ENCODE measurements around the gene VASP.

The VASP gene

GRCh38 chr19:45515807-45516401 is 8.6 kb downstream of the VASP start:
- DNase-seq, result no peak

DNA sequence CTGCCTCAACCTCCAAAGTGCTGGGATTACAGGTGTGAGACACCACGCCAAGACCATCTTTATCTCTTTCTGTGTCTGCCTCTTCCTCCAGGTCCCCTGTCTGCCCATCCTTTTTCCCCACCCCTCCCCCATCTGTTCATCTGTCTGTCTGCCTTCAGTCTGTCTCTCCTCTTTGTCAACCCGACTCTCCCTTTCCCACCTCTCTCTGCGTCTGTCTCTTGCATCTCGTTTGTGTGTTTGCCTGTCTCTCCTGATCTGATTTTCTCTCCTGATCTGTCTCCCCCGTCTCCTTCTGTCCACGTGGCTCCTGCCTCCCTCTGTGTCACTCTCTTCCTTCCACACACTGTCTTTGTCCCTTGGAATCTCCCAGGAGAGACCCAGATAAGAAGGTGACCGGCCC is 10.0 kb downstream of the VASP start:
- DNase-seq, result no peak

- no peak for DNase-seq
Observed at GRCh38 chr19:45517641-45518468, 10.6 kb downstream of the VASP start.

- no peak for DNase-seq
Observed at GRCh38 chr19:45518469-45518826, 11.2 kb downstream of the VASP start.

DNA sequence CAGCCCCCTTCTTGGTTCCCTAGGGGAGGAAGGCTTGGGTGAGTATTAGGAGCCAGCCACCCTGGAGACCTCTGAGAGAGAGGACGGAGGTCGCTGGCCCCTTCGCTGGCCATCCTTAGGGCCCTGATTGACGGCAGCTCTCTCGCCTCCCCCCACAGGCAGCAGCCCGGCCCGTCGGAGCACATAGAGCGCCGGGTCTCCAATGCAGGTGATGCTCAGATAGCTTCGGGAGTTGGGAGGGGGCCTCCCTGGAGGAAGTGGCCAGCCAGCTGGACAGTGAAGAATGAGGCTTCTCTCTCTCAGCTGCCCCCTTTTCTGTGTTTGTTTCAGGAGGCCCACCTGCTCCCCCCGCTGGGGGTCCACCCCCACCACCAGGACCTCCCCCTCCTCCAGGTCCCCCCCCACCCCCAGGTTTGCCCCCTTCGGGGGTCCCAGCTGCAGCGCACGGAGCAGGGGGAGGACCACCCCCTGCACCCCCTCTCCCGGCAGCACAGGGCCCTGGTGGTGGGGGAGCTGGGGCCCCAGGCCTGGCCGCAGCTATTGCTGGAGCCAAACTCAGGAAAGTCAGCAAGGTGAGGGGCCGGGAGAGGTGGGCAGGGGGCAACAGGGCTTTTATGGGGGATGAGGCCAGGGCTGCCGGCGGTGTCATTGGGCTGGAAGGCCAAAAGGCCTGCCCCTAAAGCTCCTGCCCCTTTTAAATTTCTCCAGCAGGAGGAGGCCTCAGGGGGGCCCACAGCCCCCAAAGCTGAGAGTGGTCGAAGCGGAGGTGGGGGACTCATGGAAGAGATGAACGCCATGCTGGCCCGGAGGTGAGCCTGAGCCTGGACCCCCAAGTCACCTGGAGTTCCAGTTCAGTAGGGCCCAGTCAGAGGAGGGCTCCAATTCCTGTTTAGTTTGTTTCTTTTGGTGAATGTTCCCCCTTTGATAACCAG is 15.0 kb downstream of the VASP start:
- no peak for DNase-seq

- DNase-seq, result peak; percentile 81
Observed at GRCh38 chr19:45523642-45524256, 16.5 kb downstream of the VASP start.

DNA sequence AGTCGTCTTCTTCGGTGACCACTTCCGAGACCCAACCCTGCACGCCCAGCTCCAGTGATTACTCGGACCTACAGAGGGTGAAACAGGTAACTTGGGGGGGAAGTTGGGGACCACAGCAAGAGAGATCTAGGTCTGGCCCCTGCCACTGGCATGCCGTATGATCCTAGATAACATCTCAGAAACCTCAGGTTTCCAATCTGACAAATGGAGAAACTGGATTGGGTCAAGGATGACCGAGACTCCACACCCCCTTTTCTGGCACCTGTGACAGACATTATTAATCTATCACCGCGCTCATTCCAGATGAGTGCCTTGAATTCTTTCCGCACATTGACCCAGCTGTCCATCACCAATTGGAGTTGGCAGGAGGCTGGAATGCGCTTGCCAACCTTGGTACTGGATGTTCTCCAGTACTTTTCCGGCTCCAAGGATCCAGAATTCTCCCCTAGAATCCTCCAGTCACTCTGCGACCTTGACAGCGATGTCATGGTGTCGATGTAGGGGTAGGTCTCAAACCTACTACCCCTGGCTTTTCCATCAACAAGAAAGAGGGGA is 17.4 kb downstream of the VASP start:
- no peak for DNase-seq

DNA sequence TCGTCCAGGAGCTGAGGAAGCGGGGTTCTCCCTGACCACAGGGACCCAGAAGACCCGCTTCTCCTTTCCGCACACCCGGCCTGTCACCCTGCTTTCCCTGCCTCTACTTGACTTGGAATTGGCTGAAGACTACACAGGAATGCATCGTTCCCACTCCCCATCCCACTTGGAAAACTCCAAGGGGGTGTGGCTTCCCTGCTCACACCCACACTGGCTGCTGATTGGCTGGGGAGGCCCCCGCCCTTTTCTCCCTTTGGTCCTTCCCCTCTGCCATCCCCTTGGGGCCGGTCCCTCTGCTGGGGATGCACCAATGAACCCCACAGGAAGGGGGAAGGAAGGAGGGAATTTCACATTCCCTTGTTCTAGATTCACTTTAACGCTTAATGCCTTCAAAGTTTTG is 18.9 kb downstream of the VASP start:
- DNase-seq, result peak; percentile 44

DNA sequence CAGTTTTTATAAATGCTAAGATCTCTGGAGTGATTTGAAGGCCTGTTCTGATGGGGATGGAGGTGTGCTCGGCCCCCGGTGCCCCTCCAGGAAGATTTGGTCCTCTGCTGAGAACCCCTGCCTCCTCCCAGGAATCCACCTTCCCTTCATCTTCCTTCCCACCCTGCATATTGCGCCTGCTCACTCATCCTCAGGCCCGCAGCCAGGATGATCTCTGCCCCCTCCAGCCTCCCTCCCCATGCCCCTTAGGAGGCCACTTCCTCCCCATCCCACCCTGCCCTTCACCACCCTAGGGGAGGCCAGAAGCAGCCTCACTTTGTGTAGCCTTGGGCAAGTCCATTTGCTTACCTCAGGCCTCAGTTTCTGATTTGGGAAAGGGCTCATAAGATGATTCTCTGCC is 19.7 kb downstream of the VASP start:
- DNase-seq, result no peak

DNA sequence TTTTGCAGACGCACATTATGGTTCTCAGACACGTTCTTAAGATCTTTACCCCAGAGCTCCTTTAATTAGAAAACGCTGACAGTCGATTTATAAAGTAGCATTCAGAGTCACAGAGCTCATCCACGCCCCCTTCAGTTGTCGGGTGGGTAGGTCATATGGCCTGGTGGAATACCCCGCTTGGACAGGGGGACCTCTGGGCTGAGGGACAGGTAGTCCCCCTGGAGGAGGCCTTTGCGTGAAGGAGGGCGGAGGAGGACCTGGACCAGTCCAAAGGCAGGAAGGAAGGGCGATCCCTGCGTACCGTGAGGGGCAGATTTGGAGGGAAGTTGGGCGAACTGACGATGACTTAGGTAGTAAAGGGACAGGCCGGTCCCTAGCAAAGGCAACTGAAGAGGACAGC is 20.5 kb downstream of the VASP start:
- DNase-seq, result no peak

- peak; percentile 11 for DNase-seq
Observed at GRCh38 chr19:45528149-45528743, 21.0 kb downstream of the VASP start.

- no peak for DNase-seq
Observed at GRCh38 chr19:45528744-45529419, 21.6 kb downstream of the VASP start.

DNA sequence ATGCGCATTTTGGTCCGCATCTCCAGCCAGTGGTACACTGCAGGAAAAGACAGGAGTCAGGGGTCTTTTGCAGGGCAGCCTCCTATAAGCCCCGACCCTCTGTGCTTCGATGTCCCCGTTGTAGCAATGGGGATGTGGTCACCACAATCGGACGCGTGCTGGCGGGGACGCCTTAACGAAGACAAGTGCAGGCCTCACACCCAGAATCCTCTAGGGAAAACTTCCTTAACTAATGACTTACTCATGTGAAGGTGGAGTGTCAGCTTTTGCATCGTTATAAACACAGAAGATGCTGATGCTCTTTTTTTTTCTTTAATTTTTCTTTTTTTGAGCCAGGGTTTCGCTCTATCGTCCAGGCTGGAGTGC is 22.1 kb downstream of the VASP start:
- DNase-seq, result no peak

- DNase-seq, result no peak
Observed at GRCh38 chr19:45531349-45531748, 24.1 kb downstream of the VASP start.

DNA sequence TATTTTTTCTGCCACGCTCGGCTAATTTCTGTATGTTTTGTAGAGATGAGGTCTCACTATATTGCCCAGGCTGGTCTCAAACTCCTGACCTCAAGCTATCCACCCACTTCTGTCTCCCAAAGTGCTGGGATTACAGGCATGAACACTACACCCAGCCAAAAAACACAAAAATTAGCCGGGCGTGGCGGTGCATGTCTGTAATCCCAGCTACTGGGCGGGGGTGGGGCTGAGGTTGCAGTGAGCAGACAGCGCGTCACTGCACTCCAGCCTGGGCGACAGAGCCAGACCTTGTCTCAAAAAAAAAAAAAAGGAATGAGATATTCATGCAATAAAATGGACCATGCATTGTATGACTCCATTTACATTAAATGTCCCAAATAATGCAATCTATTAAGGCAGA is 32.2 kb downstream of the VASP start:
- no peak for DNase-seq

DNA sequence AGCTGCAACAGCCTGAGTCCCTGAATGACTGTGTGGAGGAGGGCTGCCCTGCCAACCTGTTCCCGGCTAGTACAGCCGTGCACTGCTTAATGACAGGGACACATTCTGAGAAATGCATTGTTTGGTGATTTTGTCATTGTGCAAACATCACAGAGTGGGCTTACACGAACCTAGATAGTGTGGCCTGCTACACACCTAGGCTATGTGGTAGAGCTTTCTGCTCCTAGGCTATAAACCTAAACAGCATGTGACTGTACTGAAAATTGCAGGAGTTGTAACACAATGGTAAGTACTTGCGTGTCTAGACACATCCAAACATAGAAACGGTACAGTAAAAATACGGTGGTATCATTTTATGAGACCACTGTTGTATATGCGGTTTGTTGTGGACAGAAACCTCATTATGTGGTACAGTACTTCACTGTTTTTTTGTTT is 35.0 kb downstream of the VASP start:
- DNase-seq, result no peak

DNA sequence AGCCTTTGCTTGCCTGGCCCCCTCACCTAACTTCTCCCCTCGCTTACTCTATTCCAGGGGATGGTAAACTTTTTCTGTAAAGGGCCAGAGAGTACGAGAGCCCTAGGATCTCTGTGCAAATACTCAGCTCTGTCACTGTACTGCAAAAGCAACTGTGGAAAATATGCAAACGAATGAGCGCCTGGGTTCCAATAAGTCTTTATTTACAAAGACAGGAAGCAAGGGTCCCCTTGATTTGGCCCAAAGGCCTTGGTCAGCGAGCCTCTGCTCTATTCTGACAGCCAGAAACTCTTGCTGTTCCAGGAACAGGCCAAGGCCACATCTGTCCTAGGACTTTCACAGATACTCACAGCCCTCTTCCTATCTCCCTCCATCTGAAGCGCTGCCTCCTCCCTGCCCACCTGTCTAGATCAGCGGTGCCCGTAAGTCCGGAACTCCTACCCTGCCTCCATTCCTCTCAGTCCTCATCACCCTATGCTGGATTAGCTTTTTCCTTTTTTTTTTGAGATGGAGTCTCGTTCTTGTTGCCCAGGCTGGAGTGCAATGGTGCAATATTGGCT is 40.0 kb downstream of the VASP start:
- no peak for DNase-seq

GRCh38 chr19:45547965-45548609 is 40.8 kb downstream of the VASP start:
- DNase-seq, result peak; percentile 20

GRCh38 chr19:45553464-45553863 is 46.2 kb downstream of the VASP start:
- DNase-seq, result no peak

DNA sequence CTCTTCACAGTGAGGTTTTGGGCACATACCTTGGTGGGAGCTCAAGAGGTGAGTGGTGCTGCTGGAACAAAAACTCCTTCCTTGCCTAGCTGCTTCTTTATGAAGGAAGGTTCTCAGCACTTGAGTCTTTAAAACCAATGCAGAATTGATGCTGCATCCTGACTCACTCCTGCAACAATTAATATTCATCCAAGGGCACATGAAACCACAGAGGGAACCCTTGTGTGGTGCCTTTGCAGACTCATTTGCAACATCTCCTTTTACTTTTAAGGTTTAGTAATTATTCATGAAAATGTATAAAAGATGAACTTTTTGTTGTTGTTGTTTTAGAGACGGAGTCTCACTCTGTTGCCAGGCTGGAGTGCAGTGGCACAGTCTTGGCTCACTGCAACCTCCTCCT is 47.2 kb downstream of the VASP start:
- DNase-seq, result no peak

- DNase-seq, result no peak
Observed at GRCh38 chr19:45556835-45557234, 49.6 kb downstream of the VASP start.
